GM23338 (cell line): ENCODE data around the gene CACNA2D3. TPM values are rescaled to one million over a fixed set of nuclear protein-coding genes. Genes with fewer than 3 reads are reported as not detected.

Experiments used
- ATAC-seq: fragments of 200-7000 bp; cut with Tn5 transposase; 3 replicates; pipeline ENCODE4 v1.9.1; 2020
- DNase-seq: peaks from one replicate; pipeline ENCODE4 v3.0.0-alpha.2; 2015; ENCODE audit warnings: low spot score
- H2AFZ ChIP-seq: fragments of 200-600 bp; sonication (generic); 2 replicates; pipeline ENCODE4 v1.8.0; 2016; ENCODE audit warnings: antibody characterized with exemption, mild to moderate bottlenecking, moderate library complexity
- H3F3A ChIP-seq: fragments of 200-600 bp; sonication (generic); replicated peaks from 2 replicates; pipeline ENCODE4 v1.8.0; 2017; ENCODE audit warnings: antibody characterized with exemption, mixed run types, low read depth
- H3K27ac ChIP-seq: fragments of 200-600 bp; sonication (generic); 2 replicates; pipeline ENCODE4 v1.6.1; 2016; ENCODE audit warnings: low read depth
- H3K27me3 ChIP-seq: fragments of 200-600 bp; sonication (generic); 2 replicates; pipeline ENCODE4 v1.8.0; 2016; ENCODE audit warnings: mild to moderate bottlenecking, mixed run types, moderate library complexity; ENCODE audit not compliant: insufficient read depth
- H3K36me3 ChIP-seq: fragments of 200-600 bp; sonication (generic); 2 replicates; pipeline ENCODE4 v1.8.0; 2016; ENCODE audit warnings: mild to moderate bottlenecking; ENCODE audit not compliant: insufficient read depth
- H3K4me1 ChIP-seq: fragments of 200-600 bp; sonication (generic); 2 replicates; pipeline ENCODE4 v1.8.0; 2016; ENCODE audit warnings: mild to moderate bottlenecking, moderate library complexity; ENCODE audit not compliant: insufficient read depth
- H3K4me2 ChIP-seq: fragments of 200-600 bp; sonication (generic); 2 replicates; pipeline ENCODE4 v1.7.1; 2017; ENCODE audit warnings: mixed run types
- H3K4me3 ChIP-seq: fragments of 200-600 bp; sonication (generic); 2 replicates; pipeline ENCODE4 v1.6.1; 2016; ENCODE audit warnings: mixed run types
- H3K79me2 ChIP-seq: fragments of 200-600 bp; sonication (generic); replicated peaks from 2 replicates; pipeline ENCODE4 v1.8.0; 2017; ENCODE audit warnings: mild to moderate bottlenecking; ENCODE audit not compliant: insufficient read depth
- H3K9me2 ChIP-seq: fragments of 200-600 bp; sonication (generic); 2 replicates; pipeline ENCODE4 v1.8.0; 2017; ENCODE audit not compliant: insufficient read depth
- H4K20me1 ChIP-seq: fragments of 200-600 bp; sonication (generic); replicated peaks from 2 replicates; pipeline ENCODE4 v1.8.0; 2017; ENCODE audit warnings: mild to moderate bottlenecking; ENCODE audit not compliant: insufficient read depth
- H3K27ac Mint-ChIP-seq: 2 replicates; pipeline ENCODE4 v1.8.0; 2020; ENCODE audit warnings: inconsistent platforms, mild to moderate bottlenecking, moderate library complexity, mixed read lengths
- H3K27me3 Mint-ChIP-seq: 3 replicates; pipeline ENCODE4 v1.8.0; 2022; ENCODE audit warnings: low read depth, mild to moderate bottlenecking, moderate library complexity, mixed read lengths, inconsistent platforms; ENCODE audit not compliant: insufficient read depth, poor library complexity
- H3K36me3 Mint-ChIP-seq: 3 replicates; pipeline ENCODE4 v1.8.0; 2021; ENCODE audit warnings: low read depth, mild to moderate bottlenecking, inconsistent platforms, moderate library complexity, mixed read lengths
- H3K4me1 Mint-ChIP-seq: 3 replicates; pipeline ENCODE4 v1.8.0; 2020; ENCODE audit warnings: mild to moderate bottlenecking, inconsistent platforms, mixed read lengths
- H3K4me3 Mint-ChIP-seq: 3 replicates; pipeline ENCODE4 v1.8.0; 2021; ENCODE audit warnings: moderate library complexity, mild to moderate bottlenecking, inconsistent platforms, mixed read lengths
- H3K9me3 Mint-ChIP-seq: 3 replicates; pipeline ENCODE4 v1.8.0; 2020; ENCODE audit warnings: moderate library complexity, mild to moderate bottlenecking, inconsistent platforms, mixed read lengths
- CREB1 ChIP-seq: fragments of 250-450 bp; sonication (Bioruptor Pico); IDR thresholded peaks from 2 replicates; pipeline ENCODE4 v1.5.0; 2020; ENCODE audit warnings: low read depth, mild to moderate bottlenecking, moderate library complexity
- CTCF ChIP-seq, 2 experiments: fragments of 200-600 bp in 1 of 2; sonication (generic) in 1 of 2; conservative IDR thresholded peaks; 2 replicates each; pipeline versions ENCODE4 v1.5.1 to v1.6.1; 2016 to 2017; ENCODE audit warnings: antibody characterized with exemption in 2 of 2, low read depth in 2 of 2, mild to moderate bottlenecking in 2 of 2, moderate library complexity in 1 of 2
- ETS1 ChIP-seq: IDR thresholded peaks from 2 replicates; pipeline ENCODE4 v1.6.1; 2016; ENCODE audit warnings: antibody characterized with exemption
- EZH2 ChIP-seq: fragments of 200-600 bp; sonication (generic); IDR thresholded peaks from one replicate; pipeline ENCODE4 v1.8.0; 2017; ENCODE audit warnings: antibody characterized with exemption, mild to moderate bottlenecking, low read depth; ENCODE audit not compliant: unreplicated experiment
- EZH2phosphoT487 ChIP-seq: fragments of 200-600 bp; sonication (generic); IDR thresholded peaks from one replicate; pipeline ENCODE4 v1.8.1; 2018; ENCODE audit warnings: antibody characterized with exemption; ENCODE audit not compliant: unreplicated experiment
- JUNB ChIP-seq: IDR thresholded peaks from one replicate; pipeline ENCODE4 v1.6.1; 2016; ENCODE audit warnings: antibody characterized with exemption; ENCODE audit not compliant: unreplicated experiment
- NANOG ChIP-seq: IDR thresholded peaks from 2 replicates; pipeline ENCODE4 v1.6.1; 2016; ENCODE audit warnings: antibody characterized with exemption, borderline replicate concordance
- POLR2AphosphoS5 ChIP-seq: IDR thresholded peaks from 2 replicates; pipeline ENCODE4 v1.6.1; 2016; ENCODE audit warnings: antibody characterized with exemption, low read depth
- REST ChIP-seq: IDR thresholded peaks from one replicate; pipeline ENCODE4 v1.6.1; 2018; ENCODE audit warnings: antibody characterized with exemption; ENCODE audit not compliant: unreplicated experiment
- STAT1 ChIP-seq: IDR thresholded peaks from one replicate; pipeline ENCODE4 v1.6.1; 2016; ENCODE audit warnings: antibody characterized with exemption; ENCODE audit not compliant: unreplicated experiment
- ZNF114 ChIP-seq: fragments of 250-450 bp; sonication (Bioruptor Pico); IDR thresholded peaks from 2 replicates; pipeline ENCODE4 v1.5.0; 2020; ENCODE audit warnings: mild to moderate bottlenecking, moderate library complexity
- ZNF331 ChIP-seq: fragments of 250-450 bp; sonication (Bioruptor Pico); IDR thresholded peaks from 2 replicates; pipeline ENCODE4 v1.5.0; 2020; ENCODE audit warnings: low read depth, mild to moderate bottlenecking, moderate library complexity
- ZNF462 ChIP-seq: fragments of 250-450 bp; sonication (Bioruptor Pico); IDR thresholded peaks from 2 replicates; pipeline ENCODE4 v1.5.0; 2020; ENCODE audit warnings: mild to moderate bottlenecking, moderate library complexity
- polyA plus RNA-seq: library from polyadenylated mRNA; unstranded; fragments of >200 nt; fragmentation: Nextera tagmentation; extraction: Ambion mirVana; gene quantifications from 2 replicates; pipeline ENCODE4 v1.2.1, GENCODE V29; 2016
- total RNA-seq: library from RNA; depleted of rRNA; stranded (reverse); fragments of >200 nt; shearing (Covaris generic); gene quantifications from 2 replicates; pipeline ENCODE4 v1.2.3, GENCODE V29; 2014

The CACNA2D3 gene
- total and polyA plus RNA-seq, 2 experiments from 2014 or later, result 2.2 to 2.3 TPM

GRCh38 chr3:54481606-54482365 lies 359.4 kb downstream of the CACNA2D3 start:
- Histone ChIP-seq H3F3A (no peaks in the 10 kb centered on the region), H3K27me3 (no peaks in the 10 kb centered on the region), H3K9me2 (peaks cover 6% of the 10 kb centered on the region; the same call in 1 of the 2 replicates), H3K4me1 (no peaks in the 10 kb centered on the region), H3K4me2 (no peak overlapping the region), H4K20me1 (no peaks in the 10 kb centered on the region), H3K36me3 (no peaks in the 10 kb centered on the region), H3K4me3 (no peak overlapping the region), H3K27ac (no peak overlapping the region), H3K79me2 (no peaks in the 10 kb centered on the region), H2AFZ (no peak overlapping the region)
- TF ChIP-seq NANOG (no peak), POLR2AphosphoS5 (no peak), ZNF462 (CRISPR knock-in tag) (no peak), CTCF (conservative IDR thresholded peaks at IDR 0.05; ENCODE audit: low read depth in 2 of 2) (no peak), ZNF114 (CRISPR knock-in tag) (no peak), CREB1 (CRISPR knock-in tag) (no peak), REST (no peak), JUNB (no peak), ETS1 (no peak), STAT1 (no peak), ZNF331 (no peak), EZH2phosphoT487 (no peak), EZH2 (no peak)
- H3K27me3 Mint-ChIP-seq, result peaks cover 3% of the 10 kb centered on the region
- no peak for ATAC-seq
- H3K27ac Mint-ChIP-seq, result no peak overlapping the region
- no peaks in the 10 kb centered on the region; the same call in 2 of the 3 replicates for H3K9me3 Mint-ChIP-seq
- H3K4me3 Mint-ChIP-seq, result no peak overlapping the region
- no peaks in the 10 kb centered on the region for H3K36me3 Mint-ChIP-seq
- peaks cover 3% of the 10 kb centered on the region; the same call in 1 of the 3 replicates for H3K4me1 Mint-ChIP-seq
- DNase-seq, result no peak
